SK-N-SH treated with all-trans-retinoic acid at 6 μM for 48 hours (cell line): ENCODE data around the gene RASAL2.

Experiments used
- ARNTL ChIP-seq: fragments of 450-650 bp; formaldehyde crosslinking; IDR thresholded peaks from 2 replicates; pipeline ENCODE4 v1.5.0; 2020; ENCODE audit warnings: low read depth, mild to moderate bottlenecking, moderate library complexity, borderline replicate concordance
- OSR1 ChIP-seq: fragments of 250-450 bp; sonication (Bioruptor Pico); IDR thresholded peaks from 2 replicates; pipeline ENCODE4 v1.8.0; 2022; ENCODE audit warnings: moderate library complexity, mild to moderate bottlenecking, inconsistent platforms
- PATZ1 ChIP-seq: fragments of 250-450 bp; sonication (Bioruptor Pico); IDR thresholded peaks from 2 replicates; pipeline ENCODE4 v1.8.0; 2020; ENCODE audit warnings: mild to moderate bottlenecking, moderate library complexity, borderline replicate concordance
- TOX ChIP-seq: fragments of 250-450 bp; sonication (Bioruptor Pico); IDR thresholded peaks from 2 replicates; pipeline ENCODE4 v1.8.0; 2021; ENCODE audit warnings: mild to moderate bottlenecking, moderate library complexity, borderline replicate concordance
- ZC3H10 ChIP-seq: fragments of 250-450 bp; sonication (Bioruptor Pico); IDR thresholded peaks from 2 replicates; pipeline ENCODE4 v1.5.1; 2021; ENCODE audit warnings: mild to moderate bottlenecking, moderate library complexity
- ZNF565 ChIP-seq: fragments of 450-650 bp; formaldehyde crosslinking; conservative IDR thresholded peaks from 2 replicates; pipeline ENCODE4 v1.5.0; 2020; ENCODE audit warnings: low read depth, mild to moderate bottlenecking, moderate library complexity
- TF ChIP-seq, protein P1 (sequence below): fragments of 250-450 bp; sonication (Bioruptor Pico); IDR thresholded peaks from 2 replicates; pipeline ENCODE4 v1.5.1; 2021; ENCODE audit warnings: mild to moderate bottlenecking, moderate library complexity
- TF ChIP-seq, protein P2 (sequence below): fragments of 250-450 bp; sonication (Bioruptor Pico); IDR thresholded peaks from 2 replicates; pipeline ENCODE4 v1.5.1; 2020; ENCODE audit warnings: low read depth, mild to moderate bottlenecking, moderate library complexity

DNA sequence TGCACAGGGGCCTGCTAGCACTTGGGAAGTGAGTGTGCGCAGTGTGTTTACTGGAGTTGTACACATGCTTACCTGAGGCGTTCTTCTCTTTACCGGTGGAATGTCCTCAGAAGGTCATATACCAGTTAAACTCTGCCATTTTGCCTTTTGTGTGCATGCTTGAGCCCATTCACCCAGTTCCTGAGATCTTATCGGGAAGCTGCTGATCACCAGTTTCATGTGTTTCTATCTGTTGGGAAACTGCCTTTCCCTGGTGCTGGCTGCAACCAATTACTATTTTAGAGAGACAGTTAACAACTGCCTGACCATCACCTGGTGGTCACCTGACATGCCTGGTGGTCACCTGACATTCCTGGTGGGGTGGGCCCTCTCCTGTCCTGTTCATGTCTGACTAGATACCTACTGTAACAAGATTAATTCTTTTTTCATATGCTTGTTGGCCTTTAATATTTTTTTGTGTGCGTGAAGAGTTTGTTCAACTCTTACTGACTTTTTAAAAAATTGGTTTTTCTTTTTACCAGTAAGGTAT, 137.0 kb downstream of the RASAL2 start:
- TF ChIP-seq ZC3H10 (no peak), ZNF565 (no peak), PATZ1 (CRISPR knock-in tag) (no peak), ARNTL (CRISPR knock-in tag) (no peak), TOX (CRISPR knock-in tag) (no peak), OSR1 (CRISPR knock-in tag) (no peak)
- TF ChIP-seq, protein P1, sequence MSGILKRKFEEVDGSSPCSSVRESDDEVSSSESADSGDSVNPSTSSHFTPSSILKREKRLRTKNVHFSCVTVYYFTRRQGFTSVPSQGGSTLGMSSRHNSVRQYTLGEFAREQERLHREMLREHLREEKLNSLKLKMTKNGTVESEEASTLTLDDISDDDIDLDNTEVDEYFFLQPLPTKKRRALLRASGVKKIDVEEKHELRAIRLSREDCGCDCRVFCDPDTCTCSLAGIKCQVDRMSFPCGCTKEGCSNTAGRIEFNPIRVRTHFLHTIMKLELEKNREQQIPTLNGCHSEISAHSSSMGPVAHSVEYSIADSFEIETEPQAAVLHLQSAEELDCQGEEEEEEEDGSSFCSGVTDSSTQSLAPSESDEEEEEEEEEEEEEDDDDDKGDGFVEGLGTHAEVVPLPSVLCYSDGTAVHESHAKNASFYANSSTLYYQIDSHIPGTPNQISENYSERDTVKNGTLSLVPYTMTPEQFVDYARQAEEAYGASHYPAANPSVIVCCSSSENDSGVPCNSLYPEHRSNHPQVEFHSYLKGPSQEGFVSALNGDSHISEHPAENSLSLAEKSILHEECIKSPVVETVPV (CRISPR knock-in tag), result no peak
- TF ChIP-seq, protein P2, sequence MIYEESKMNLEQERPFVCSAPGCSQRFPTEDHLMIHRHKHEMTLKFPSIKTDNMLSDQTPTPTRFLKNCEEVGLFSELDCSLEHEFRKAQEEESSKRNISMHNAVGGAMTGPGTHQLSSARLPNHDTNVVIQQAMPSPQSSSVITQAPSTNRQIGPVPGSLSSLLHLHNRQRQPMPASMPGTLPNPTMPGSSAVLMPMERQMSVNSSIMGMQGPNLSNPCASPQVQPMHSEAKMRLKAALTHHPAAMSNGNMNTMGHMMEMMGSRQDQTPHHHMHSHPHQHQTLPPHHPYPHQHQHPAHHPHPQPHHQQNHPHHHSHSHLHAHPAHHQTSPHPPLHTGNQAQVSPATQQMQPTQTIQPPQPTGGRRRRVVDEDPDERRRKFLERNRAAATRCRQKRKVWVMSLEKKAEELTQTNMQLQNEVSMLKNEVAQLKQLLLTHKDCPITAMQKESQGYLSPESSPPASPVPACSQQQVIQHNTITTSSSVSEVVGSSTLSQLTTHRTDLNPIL (CRISPR knock-in tag), result no peak
